ENCODE measurements around the gene DMD.

The DMD gene

GRCh38 chrX:31376408-31377022, 1834.8 kb downstream of the DMD start:
- no peak for DNase-seq

DNA sequence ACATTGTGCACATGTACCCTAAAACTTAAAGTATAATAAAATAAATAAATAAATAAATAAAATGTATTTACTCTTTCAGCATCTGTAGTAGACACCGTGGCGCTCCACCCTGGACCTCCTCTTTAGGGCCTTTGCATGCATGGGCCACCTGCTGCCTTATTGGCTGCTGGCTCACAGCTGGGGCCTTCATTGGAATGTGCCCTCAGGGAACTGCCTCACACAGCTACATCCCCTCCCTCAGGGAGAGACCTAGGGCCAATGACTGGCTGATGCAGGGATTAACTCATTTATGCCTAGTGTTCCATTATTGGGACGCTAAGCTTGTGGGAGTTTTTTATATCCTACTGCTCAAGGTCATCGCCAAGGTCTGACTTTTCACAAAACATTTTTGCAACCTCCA, 1836.6 kb downstream of the DMD start:
- DNase-seq = no peak

GRCh38 chrX:31371956-31372355, 1839.4 kb downstream of the DMD start:
- no peak for DNase-seq

DNA sequence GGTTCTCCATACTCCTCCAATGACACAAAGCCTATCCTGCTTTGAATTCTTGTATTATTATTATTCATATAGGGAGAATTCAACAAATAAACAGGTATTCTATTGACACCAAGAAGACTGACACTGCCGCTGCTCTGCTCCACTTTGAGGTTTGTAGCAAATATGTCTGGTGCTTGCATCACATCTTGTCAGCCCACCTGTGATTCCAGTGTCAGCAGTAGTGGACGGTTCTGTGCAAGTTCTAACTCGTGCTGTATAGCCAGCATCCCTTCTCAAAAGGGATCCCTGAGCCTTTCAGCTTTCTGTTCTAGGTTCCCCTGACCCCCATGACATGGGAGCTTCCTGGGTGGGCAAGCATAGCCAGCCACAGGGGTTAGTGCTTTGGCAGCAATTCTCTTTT, 1843.5 kb downstream of the DMD start:
- DNase-seq = no peak

DNA sequence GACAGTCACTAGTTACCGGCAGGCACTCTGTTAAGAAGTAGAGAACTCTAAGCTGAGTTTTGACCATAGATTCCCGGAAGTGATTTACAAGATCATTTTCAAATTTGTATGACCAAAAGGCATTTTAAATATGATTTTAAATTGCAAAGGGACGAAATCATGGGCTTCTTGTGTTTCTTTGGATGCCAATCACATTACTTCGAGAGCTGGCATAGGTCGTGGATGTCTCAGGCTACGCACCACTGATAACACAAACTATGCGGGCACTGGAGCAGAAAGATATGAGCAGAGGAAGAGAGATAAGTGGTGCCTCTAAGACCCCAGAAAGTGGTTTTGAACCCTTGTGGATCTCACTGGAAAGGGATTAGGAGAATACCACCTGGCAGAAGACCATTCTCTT, 1845.3 kb downstream of the DMD start:
- no peak for DNase-seq

GRCh38 chrX:31356275-31357212, 1854.8 kb downstream of the DMD start:
- DNase-seq = no peak

- no peak for DNase-seq
These were observed 1856.0 kb downstream of the DMD start for GRCh38 chrX:31355206-31355955.

DNA sequence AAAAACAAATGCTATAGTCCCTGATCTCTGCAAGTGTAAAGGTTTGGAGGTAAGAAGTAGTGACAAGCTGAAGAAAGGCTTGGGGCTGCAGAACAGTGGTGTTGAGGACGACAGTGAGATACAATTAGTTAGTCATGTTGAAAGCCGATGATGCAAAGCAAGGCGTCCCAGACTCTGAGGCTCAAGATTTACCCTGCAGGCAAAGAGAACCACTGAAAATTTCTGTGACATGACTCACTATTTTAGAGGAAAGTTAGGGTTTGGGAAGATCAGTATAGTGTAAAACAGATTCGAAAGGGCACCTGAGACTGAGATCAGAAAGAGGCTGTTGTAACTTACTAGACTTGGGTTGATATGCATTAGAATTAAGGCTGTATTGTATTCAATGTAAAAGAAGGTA, 1858.3 kb downstream of the DMD start:
- no peak for DNase-seq

- no peak for DNase-seq
These were observed 1860.6 kb downstream of the DMD start for GRCh38 chrX:31350808-31351074.

DNA sequence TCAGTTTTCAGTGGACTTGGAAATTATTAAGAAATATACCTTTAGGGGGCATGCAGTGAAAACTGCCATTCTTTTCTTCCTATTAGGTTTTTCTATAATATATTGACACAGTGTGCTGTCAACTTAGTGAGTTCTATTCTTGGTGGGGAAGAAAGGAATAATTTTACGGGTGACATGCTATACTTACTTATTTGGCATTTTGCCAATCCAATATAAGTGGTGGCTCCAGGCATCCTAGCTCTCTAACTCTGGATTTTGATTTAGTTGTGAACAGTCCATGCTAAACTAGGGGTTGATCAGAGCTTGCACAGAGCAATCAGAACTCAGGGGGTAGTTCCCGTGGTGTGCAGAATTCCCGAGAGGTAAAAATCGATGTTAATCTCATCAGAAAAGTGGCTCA, 1861.8 kb downstream of the DMD start:
- DNase-seq = no peak

DNA sequence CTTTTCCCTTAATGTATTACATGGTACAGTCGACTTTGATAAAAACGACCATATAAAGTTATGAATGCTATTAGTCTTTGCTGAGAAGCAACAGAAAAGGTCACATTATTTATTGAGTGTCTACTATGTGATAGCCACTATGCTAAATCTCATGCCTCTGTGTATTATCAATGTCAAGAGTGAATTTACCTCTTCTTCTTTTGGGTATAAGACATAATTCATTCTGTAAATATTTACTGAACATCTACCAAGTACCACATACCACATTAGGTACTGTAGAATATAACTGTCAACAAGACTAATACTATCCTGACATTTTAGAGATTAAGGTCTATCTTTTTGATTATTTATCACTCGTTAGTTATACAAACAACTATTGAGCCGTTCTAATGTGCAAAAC, 1870.8 kb downstream of the DMD start:
- DNase-seq = no peak

DNA sequence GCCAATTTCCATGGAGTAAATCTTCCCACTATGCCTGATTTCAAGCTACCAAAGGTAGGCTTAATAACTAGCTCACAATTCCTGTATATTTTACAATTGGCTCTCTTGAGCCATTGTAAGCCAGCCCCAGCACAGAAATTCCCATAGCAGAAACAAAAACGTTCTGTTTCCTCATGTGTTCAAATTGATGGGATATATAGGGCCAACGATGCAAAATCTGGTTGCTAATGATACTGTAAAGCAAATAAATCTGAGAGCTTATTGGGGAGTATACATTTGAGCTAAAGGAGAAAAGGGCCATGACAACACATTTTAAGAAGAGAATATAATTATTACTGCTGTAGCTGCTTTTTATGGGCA, 1872.4 kb downstream of the DMD start:
- DNase-seq = no peak

- DNase-seq = no peak
These were observed 1874.0 kb downstream of the DMD start for GRCh38 chrX:31337332-31337731.

- no peak for DNase-seq
These were observed 1874.9 kb downstream of the DMD start for GRCh38 chrX:31336419-31336818.

DNA sequence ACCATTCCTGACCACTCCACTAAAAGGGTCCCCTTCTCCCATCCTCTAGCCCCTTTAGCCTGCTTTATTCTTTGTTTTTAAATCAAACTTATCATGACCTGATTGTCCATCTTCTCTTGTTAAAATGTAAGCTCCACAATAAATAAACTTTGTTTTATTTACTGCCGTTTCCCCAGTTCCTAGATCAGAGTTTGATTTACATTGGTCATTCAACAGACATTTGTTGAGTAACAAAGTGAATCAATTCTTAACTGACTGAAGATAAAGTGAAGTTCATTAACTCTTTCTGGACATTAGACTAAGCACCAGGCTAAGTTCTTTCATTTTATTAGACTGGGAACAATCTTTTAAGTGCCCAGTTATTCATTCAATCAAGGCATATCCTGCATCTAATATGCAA, 1876.4 kb downstream of the DMD start:
- DNase-seq = no peak

GRCh38 chrX:31333165-31333831, 1878.1 kb downstream of the DMD start:
- no peak for DNase-seq

- no peak for DNase-seq
These were observed 1879.4 kb downstream of the DMD start for GRCh38 chrX:31331928-31332327.

GRCh38 chrX:31331015-31331414, 1880.3 kb downstream of the DMD start:
- no peak for DNase-seq

DNA sequence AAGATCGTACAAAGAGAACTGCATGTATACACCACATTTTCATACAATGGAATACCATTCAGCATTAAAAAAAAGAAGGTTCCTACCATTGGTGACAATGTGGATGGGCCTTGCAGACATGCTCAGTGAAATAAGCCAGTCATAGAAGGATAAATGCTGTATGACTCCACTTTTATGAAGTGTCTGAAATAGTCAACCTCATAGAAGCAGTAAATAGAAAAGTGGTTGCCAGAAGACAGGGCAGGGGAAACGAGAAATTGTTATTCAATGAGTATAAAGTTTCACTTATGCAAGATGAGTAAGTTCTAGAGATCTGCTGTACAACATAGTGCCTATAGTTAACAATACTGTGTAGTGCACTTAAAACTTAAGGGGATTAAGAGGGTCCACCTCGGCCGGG, 1882.1 kb downstream of the DMD start:
- DNase-seq = no peak

DNA sequence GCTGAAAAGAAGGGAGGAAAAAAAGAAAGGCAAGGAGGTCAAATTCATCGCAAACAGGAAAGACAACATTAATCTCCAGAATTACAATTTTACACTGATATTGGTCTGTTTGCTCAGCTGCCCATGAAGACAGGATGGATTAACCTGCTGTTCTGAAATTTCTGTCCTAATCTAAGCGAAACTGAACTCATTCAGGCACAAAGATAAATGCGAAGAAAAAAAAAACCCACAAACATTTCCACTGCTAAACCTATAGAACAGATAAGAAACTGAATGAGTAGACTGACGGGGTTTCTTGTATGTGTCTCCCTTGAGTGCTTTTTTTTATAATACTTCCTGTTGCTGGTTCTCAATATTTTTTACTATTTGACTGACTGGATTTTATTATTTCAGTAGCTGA, 1887.7 kb downstream of the DMD start:
- no peak for DNase-seq

DNA sequence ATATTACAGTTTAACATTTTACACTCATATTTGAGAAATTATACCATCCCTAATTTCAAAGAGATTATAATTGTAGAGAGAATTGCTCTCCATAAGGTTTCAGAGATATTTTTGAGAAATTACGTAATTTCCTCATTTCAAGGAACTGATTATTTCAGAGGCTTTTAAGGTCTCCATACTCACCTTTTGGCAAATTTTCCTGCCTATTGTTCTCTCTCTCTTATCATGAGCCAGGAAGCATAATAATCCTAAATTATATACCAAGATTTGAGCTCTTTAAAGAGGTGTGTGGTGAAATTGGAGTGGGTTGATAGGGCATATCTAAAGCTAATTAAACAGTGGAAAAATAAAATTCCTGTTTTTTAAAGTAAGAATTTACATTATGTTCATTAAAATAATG, 1890.6 kb downstream of the DMD start:
- no peak for DNase-seq

DNA sequence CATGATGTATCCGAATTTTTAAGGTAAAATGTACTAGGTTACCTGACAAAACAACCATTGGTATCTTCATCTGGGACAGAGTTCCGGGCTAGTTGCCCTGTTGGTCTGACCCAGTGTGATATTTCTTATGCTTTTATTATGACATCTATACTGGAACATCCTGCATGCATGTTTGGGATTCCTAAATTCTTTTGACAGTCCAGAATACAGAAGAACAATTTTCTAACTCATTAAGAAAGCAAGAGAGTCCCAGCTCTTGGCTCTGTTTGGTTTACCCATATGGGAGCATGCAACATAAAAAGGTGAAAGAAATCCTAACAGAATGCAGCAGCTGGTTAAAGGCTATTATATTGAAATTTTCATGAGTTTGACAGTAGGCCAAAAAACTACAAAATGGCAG, 1891.8 kb downstream of the DMD start:
- DNase-seq = no peak

DNA sequence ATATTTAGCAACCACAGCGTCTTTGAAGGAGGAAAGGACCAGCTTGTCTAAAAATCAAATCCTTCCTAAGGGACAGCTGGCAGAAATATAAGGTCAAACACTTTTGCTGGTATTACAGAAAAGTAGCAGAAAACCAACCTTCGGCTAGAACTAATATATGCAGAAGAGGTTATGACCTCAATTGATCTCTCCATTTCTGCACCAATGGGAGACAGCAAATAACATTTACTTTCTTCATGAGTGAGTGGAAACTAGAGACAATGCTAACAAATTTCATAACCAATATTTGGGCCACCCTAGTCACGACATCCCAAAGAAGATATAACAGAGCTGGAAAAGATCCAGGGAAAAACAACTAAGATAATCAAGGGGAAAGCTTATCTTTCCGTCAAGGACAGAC, 1892.5 kb downstream of the DMD start:
- DNase-seq = no peak

All from activated CD4-positive, alpha-beta T cell treated with anti-CD3 and anti-CD28 coated beads for 4 hours (primary cell).